B cell (primary cell): ENCODE measurements around the gene ADARB2. TPM values are rescaled to one million over a fixed set of nuclear protein-coding genes. Genes with fewer than 3 reads are reported as not detected.

Experiments used
- ATAC-seq: fragments of 200-7000 bp; cut with Tn5 transposase; one replicate; pipeline ENCODE4 v1.10.0; 2021; ENCODE audit warnings: low read depth, mild to moderate bottlenecking, moderate number of reproducible peaks, moderate library complexity
- CTCF ChIA-PET: fragments of 350-600 bp; sonication (Branson Sonifier 250); formaldehyde crosslinking; loops from one replicate; lab custom pipeline; 2021; ENCODE audit warnings: antibody characterized with exemption, inconsistent platforms; lab: Charles Lee
- POLR2A ChIA-PET: fragments of 350-600 bp; sonication (Branson Sonifier 250); formaldehyde crosslinking; loops from one replicate; lab custom pipeline; 2021; ENCODE audit warnings: antibody characterized with exemption; lab: Charles Lee
- DNase-seq: peaks from one replicate; pipeline ENCODE4 v3.0.0; 2013
- H2AFZ ChIP-seq: 2 replicates; pipeline ENCODE4 v1.6.1; 2012; ENCODE audit warnings: mild to moderate bottlenecking, low read depth, low read length; ENCODE audit not compliant: insufficient read depth, poor library complexity, severe bottlenecking
- H3K27ac ChIP-seq, 2 donors: 1 replicate in 1 of 2; 2 replicates in 1 of 2; pipeline ENCODE4 v1.5.1; 2012 to 2013; ENCODE audit warnings: low read length in 2 of 2, mild to moderate bottlenecking in 2 of 2, moderate library complexity in 1 of 2
- H3K27me3 ChIP-seq, 4 experiments: fragments of 200-600 bp in 1 of 4; sonication (generic) in 1 of 4; replicated peaks in 1 of 4; 1 replicate in 2 of 4; 2 replicates in 2 of 4; pipeline versions ENCODE4 v1.6.1 to v1.7.0; 2013 to 2016; ENCODE audit warnings: low read length in 3 of 4, mild to moderate bottlenecking in 2 of 4, mixed read lengths in 1 of 4, moderate library complexity in 1 of 4; ENCODE audit not compliant: insufficient read depth in 4 of 4, control insufficient read depth in 3 of 4; ENCODE audit errors: control extremely low read depth in 1 of 4
- H3K36me3 ChIP-seq, 2 experiments: replicated peaks in 1 of 2; 1 replicate in 1 of 2; 2 replicates in 1 of 2; pipeline versions ENCODE4 v1.6.1 to v1.7.1; 2013; ENCODE audit warnings: low read length in 1 of 2; ENCODE audit not compliant: insufficient read depth in 2 of 2, control insufficient read depth in 1 of 2; ENCODE audit errors: control extremely low read depth in 1 of 2, extremely low read depth in 1 of 2
- H3K4me1 ChIP-seq, 2 donors: fragments of 200-600 bp in 1 of 2; sonication (generic) in 1 of 2; 1 replicate in 1 of 2; 2 replicates in 1 of 2; pipeline versions ENCODE4 v1.5.1 to v1.6.1; 2013 to 2017; ENCODE audit warnings: low read length in 2 of 2; ENCODE audit not compliant: control insufficient read depth in 2 of 2, insufficient read depth in 2 of 2
- H3K4me2 ChIP-seq: replicated peaks from 2 replicates; pipeline ENCODE3; 2012; ENCODE audit warnings: mild to moderate bottlenecking, low read depth, low read length; ENCODE audit not compliant: poor library complexity, severe bottlenecking
- H3K4me3 ChIP-seq, 5 experiments: fragments of 200-600 bp in 1 of 5; sonication (generic) in 1 of 5; 1 replicate in 3 of 5; 2 replicates in 2 of 5; pipeline versions ENCODE4 v1.5.1 to v1.7.0; 2011 to 2016; ENCODE audit warnings: low read length in 4 of 5, mild to moderate bottlenecking in 4 of 5, low read depth in 2 of 5, control low read depth in 1 of 5, moderate library complexity in 1 of 5; ENCODE audit not compliant: insufficient read depth in 1 of 5; ENCODE audit errors: control extremely low read depth in 1 of 5, extremely low read depth in 1 of 5
- H3K79me2 ChIP-seq: fragments of 200-600 bp; sonication (generic); one replicate; pipeline ENCODE4 v1.6.0; 2016; ENCODE audit warnings: low read length; ENCODE audit not compliant: control insufficient read depth, insufficient read depth
- H3K9ac ChIP-seq: fragments of 200-600 bp; sonication (generic); 2 replicates; pipeline ENCODE4 v1.6.1; 2017; ENCODE audit warnings: mild to moderate bottlenecking, low read length, moderate library complexity
- H3K9me3 ChIP-seq, 3 donors: one replicate each; pipeline versions ENCODE4 v1.6.1 to v1.7.1; 2013; ENCODE audit warnings: low read length in 2 of 3; ENCODE audit not compliant: control insufficient read depth in 2 of 3, insufficient read depth in 1 of 3; ENCODE audit errors: control extremely low read depth in 1 of 3
- H4K20me1 ChIP-seq: 2 replicates; pipeline ENCODE4 v1.6.0; 2012; ENCODE audit warnings: mild to moderate bottlenecking, low read length; ENCODE audit not compliant: insufficient read depth, control insufficient read depth, poor library complexity, severe bottlenecking
- H3K27ac Mint-ChIP-seq: one replicate; pipeline ENCODE4 v1.8.0; 2021; ENCODE audit warnings: mixed read lengths
- H3K27me3 Mint-ChIP-seq: one replicate; pipeline ENCODE4 v1.8.0; 2021; ENCODE audit warnings: mixed read lengths
- H3K4me1 Mint-ChIP-seq: one replicate; pipeline ENCODE4 v1.8.0; 2021; ENCODE audit warnings: mixed read lengths
- H3K4me3 Mint-ChIP-seq: one replicate; pipeline ENCODE4 v1.8.0; 2021; ENCODE audit warnings: mixed read lengths
- H3K9me3 Mint-ChIP-seq: one replicate; pipeline ENCODE4 v1.8.0; 2022; ENCODE audit warnings: mixed read lengths; ENCODE audit not compliant: insufficient read depth
- CTCF ChIP-seq: fragments of 200-600 bp; IDR thresholded peaks from one replicate; pipeline ENCODE4 v1.8.0; 2022; ENCODE audit warnings: antibody characterized with exemption, mild to moderate bottlenecking
- EZH2 ChIP-seq: IDR thresholded peaks from 2 replicates; pipeline ENCODE4 v1.6.1; 2012; ENCODE audit warnings: borderline replicate concordance, low read depth, mild to moderate bottlenecking, moderate library complexity, low read length; ENCODE audit not compliant: insufficient read depth, poor library complexity, severe bottlenecking
- WGBS: methylation state at CpG from one replicate; pipeline ENCODE4 v1.1.5; 2013; ENCODE audit warnings: missing lambda C conversion rate; ENCODE audit not compliant: insufficient coverage; 5-methylcytosine and 5-hydroxymethylcytosine counted together
- intact Hi-C: fragments of 100-400 bp; cut with micrococcal nuclease; formaldehyde crosslinking; loops from one replicate; pipeline ENCODE4 v1.10.0; 2022
- polyA plus RNA-seq: library from polyadenylated mRNA; depleted of rRNA; stranded (reverse); fragments of >200 nt; gene quantifications from 2 replicates; pipeline ENCODE4 v1.2.3, GENCODE V29; 2012
- total RNA-seq, 2 donors: library from RNA; stranded (reverse); fragments of 120-200 nt in 1 of 2; gene quantifications; 1 replicate in 1 of 2; 2 replicates in 1 of 2; pipeline versions ENCODE4 v1.2.3 to v1.2.4, GENCODE V29; 2013 to 2022

Gene ADARB2
- total and polyA plus RNA-seq, 2 donors (not counting 1 experiment from before 2014, with no cell fraction given): 0.13 to 0.96 TPM

- 91% methylated on average over 14 of the region's 20 CpGs for WGBS
- Mint-ChIP-seq H3K4me1 (peaks cover 12% of the 10 kb centered on the region), H3K4me3 (no peak overlapping the region), H3K27me3 (peaks cover 17% of the 10 kb centered on the region), H3K9me3 (no peaks in the 10 kb centered on the region), H3K27ac (no peak overlapping the region)
- H4K20me1 ChIP-seq: no peaks in the 10 kb centered on the region
- H2AFZ ChIP-seq: no peak overlapping the region
- intact Hi-C loops: no loop called here
- DNase-seq: no peak
- TF ChIP-seq CTCF: no peak
- no peak for TF ChIP-seq EZH2
- ChIA-PET CTCF (no interaction called here), POLR2A (no interaction called here)
- H3K27ac ChIP-seq: no peak overlapping the region
- H3K27me3 ChIP-seq: peaks cover 0 to 11% (median 0%) of the 10 kb centered on the region in 4 experiments
- H3K4me3 ChIP-seq: no peak overlapping the region
- no peaks in the 10 kb centered on the region for H3K36me3 ChIP-seq
- H3K79me2 ChIP-seq: no peaks in the 10 kb centered on the region
- no peak overlapping the region for H3K4me2 ChIP-seq
- H3K9ac ChIP-seq: no peak overlapping the region
- peaks cover 12 to 13% of the 10 kb centered on the region in 2 donors for H3K4me1 ChIP-seq
- no peak for ATAC-seq
- peaks cover 0 to 2% (median 0%) of the 10 kb centered on the region in 3 donors for H3K9me3 ChIP-seq
Observed at GRCh38 chr10:1651270-1651966, 85.9 kb downstream of the ADARB2 start.

- H4K20me1 ChIP-seq: no peaks in the 10 kb centered on the region
- H3K9ac ChIP-seq: no peak overlapping the region
- peaks cover 12% of the 10 kb centered on the region for H3K4me1 Mint-ChIP-seq
- peaks cover 19% of the 10 kb centered on the region for H3K27me3 Mint-ChIP-seq
- H3K27me3 ChIP-seq: peaks cover 0 to 14% (median 0%) of the 10 kb centered on the region in 4 experiments
- WGBS: 90% methylated on average over 22 of the region's 25 CpGs
- no peaks in the 10 kb centered on the region for H3K36me3 ChIP-seq
- ATAC-seq (no peak), DNase-seq (no peak)
- H2AFZ ChIP-seq: no peak overlapping the region
- H3K4me3 ChIP-seq: no peak overlapping the region
- H3K9me3 Mint-ChIP-seq: no peaks in the 10 kb centered on the region
- H3K27ac ChIP-seq: no peak overlapping the region
- CTCF ChIA-PET: interaction anchor here (0.7 kb wide), 1 partner anchor 10 kb away, joined by 3 read pairs; no protein-coding TSS in a partner anchor
- H3K4me3 Mint-ChIP-seq: no peak overlapping the region
- H3K4me1 ChIP-seq: peaks cover 12 to 13% of the 10 kb centered on the region in 2 donors
- intact Hi-C loops: no loop called here
- H3K4me2 ChIP-seq: no peak overlapping the region
- H3K9me3 ChIP-seq: peaks cover 0 to 2% (median 0%) of the 10 kb centered on the region in 3 donors
- no peak for TF ChIP-seq CTCF
- TF ChIP-seq EZH2: no peak
- no peak overlapping the region for H3K27ac Mint-ChIP-seq
- POLR2A ChIA-PET: no interaction called here
- H3K79me2 ChIP-seq: no peaks in the 10 kb centered on the region
Observed at GRCh38 chr10:1650542-1651269, 86.6 kb downstream of the ADARB2 start.
